ENCODE data around the gene RPL22. TPM values are rescaled to one million over a fixed set of nuclear protein-coding genes. Genes with fewer than 3 reads are reported as not detected.

The RPL22 gene
- total and polyA plus RNA-seq, 10 donors = 106 to 1,105 (median 369) TPM

DNA sequence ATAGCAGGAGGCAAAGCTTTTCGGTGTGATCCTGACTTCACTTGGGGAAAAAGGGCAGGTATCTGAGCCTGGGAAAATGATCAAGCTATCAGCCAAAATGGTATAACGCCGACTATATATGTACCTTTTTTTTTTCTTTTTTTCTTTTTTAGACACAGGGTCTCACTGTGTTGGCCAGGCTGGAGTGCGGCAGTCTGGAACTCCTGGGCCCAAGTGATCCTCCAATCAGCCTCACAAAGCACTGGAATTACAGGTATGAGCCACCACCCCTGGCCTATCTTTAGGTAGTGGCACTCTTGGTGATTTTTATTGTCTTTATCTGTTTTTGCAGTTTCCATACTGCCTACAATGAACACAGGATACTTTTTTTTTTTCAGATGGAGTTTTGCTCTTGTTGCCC is 37.7 kb upstream of the RPL22 start:
- intact Hi-C loops (cut with DNase I; ENCODE audit: low total_unique reads) = loop anchor here (10.0 kb wide), 1 partner anchor 52 kb away; the partner anchor contains the start of gene CHD5
- no peak overlapping the region for H3K27ac ChIP-seq
- no peak for DNase-seq
- H3K9me3 ChIP-seq = no peaks in the 10 kb centered on the region
- WGBS, 5 donors = 96 to 99% (median 98%) methylated on average over 4 of the region's 4 CpGs
- no peak overlapping the region for H3K4me3 ChIP-seq
- peaks cover 11 to 37% (median 29%) of the 10 kb centered on the region in 6 donors for H3K4me1 ChIP-seq
- peaks cover 3 to 46% (median 37%) of the 10 kb centered on the region in 7 donors for H3K27me3 ChIP-seq (replicated peaks in 1 of 7)
- no peak for TF ChIP-seq POLR2A (IDR thresholded peaks at IDR 0.05)
- no peak for TF ChIP-seq POLR2AphosphoS5 (IDR thresholded peaks at IDR 0.05)
- TF ChIP-seq, protein P1, sequence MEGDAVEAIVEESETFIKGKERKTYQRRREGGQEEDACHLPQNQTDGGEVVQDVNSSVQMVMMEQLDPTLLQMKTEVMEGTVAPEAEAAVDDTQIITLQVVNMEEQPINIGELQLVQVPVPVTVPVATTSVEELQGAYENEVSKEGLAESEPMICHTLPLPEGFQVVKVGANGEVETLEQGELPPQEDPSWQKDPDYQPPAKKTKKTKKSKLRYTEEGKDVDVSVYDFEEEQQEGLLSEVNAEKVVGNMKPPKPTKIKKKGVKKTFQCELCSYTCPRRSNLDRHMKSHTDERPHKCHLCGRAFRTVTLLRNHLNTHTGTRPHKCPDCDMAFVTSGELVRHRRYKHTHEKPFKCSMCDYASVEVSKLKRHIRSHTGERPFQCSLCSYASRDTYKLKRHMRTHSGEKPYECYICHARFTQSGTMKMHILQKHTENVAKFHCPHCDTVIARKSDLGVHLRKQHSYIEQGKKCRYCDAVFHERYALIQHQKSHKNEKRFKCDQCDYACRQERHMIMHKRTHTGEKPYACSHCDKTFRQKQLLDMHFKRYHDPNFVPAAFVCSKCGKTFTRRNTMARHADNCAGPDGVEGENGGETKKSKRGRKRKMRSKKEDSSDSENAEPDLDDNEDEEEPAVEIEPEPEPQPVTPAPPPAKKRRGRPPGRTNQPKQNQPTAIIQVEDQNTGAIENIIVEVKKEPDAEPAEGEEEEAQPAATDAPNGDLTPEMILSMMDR (IDR thresholded peaks at IDR 0.05 in 8 of 11, conservative IDR thresholded peaks at IDR 0.05 in 3 of 11) = no peak
- H3K36me3 ChIP-seq = peaks cover 0 to 22% (median 11%) of the 10 kb centered on the region in 6 donors

DNA sequence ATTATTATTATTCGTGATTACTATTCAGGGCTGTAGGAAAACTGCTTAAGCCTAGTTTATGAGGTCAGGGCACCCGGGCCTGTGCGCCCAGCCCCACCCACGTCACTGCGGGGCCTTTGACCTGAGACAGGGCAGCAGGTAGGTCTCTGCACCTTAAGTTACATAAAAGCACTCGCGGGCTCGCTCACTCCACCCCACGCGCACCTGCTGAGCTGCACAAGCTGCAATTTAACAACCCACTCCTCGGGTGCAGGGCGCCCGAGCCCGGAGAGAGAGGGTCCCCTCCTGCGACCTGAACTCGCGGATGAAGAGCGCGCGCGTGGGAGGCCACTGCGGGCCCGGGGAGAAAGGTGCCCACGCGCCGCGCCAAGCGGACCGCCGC is 35.9 kb upstream of the RPL22 start:
- peaks cover 0 to 40% (median 28%) of the 10 kb centered on the region in 6 donors for H3K36me3 ChIP-seq
- DNase-seq = no peak
- WGBS, 5 donors = 0 to 1% (median 1%) methylated on average over 7 to 30 of the region's 30 CpGs
- TF ChIP-seq POLR2AphosphoS5 (IDR thresholded peaks at IDR 0.05) (no peak), POLR2A (IDR thresholded peaks at IDR 0.05) (no peak)
- TF ChIP-seq, protein P1 (IDR thresholded peaks at IDR 0.05 in 8 of 11, conservative IDR thresholded peaks at IDR 0.05 in 3 of 11) = no peak
- peak overlapping the region in 6 of 8 donors; percentile 48 to 83 (median 69) for H3K27ac ChIP-seq
- H3K9me3 ChIP-seq = no peaks in the 10 kb centered on the region
- peaks cover 8 to 28% (median 21%) of the 10 kb centered on the region in 6 donors for H3K4me1 ChIP-seq
- H3K4me3 ChIP-seq = peak overlapping the region; percentile 67 to 95 (median 80)
- intact Hi-C loops (cut with DNase I; ENCODE audit: low total_unique reads) = loop anchor here (10.0 kb wide), 1 partner anchor 50 kb away; the partner anchor contains the start of gene CHD5
- H3K27me3 ChIP-seq (replicated peaks in 1 of 7) = peaks cover 0 to 28% (median 19%) of the 10 kb centered on the region in 7 donors

DNA sequence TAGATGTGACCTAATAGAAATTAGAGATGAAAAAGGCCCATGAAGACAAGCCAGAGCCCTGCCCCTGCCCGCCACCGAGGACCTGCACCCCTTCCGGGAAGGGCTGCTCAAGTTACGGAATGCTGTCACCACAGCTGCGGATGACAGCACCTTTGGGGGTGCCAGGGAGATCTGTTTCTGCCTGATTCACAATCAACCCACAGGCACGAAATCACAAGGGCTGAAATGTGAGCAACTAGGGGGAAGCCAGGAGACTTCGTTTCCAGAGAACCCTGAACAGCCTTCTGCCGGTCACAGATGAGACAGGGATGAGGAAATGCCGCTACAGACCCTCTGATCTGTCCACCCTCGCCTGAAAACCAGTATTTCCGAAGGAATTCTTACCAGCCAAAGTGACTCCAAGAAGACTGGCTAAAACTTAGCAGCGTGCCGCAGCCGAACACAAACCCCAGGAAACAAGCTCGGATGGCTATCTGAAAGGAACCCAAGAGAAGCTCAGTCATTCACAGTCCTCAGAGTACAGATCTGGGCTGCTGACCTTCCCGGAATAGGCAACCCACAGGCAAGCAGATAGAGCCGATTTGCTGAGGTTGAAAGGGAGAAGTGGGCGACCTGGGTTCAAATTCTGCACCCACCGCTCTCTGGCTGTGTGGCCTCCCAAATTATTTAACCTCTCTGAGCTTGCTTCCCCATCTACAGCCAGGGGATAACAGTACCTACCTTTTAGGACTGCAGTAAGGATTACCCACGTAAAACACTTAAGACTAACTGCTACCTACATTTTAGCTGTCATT is 35.3 kb upstream of the RPL22 start:
- Histone ChIP-seq H3K4me3 (peak overlapping the region; percentile 67 to 95 (median 80)), H3K9me3 (no peaks in the 10 kb centered on the region), H3K4me1 (peaks cover 8 to 28% (median 21%) of the 10 kb centered on the region in 6 donors), H3K36me3 (peaks cover 0 to 46% (median 34%) of the 10 kb centered on the region in 6 donors), H3K27ac (peak overlapping the region in 2 of 8 donors; percentile 74 to 83), H3K27me3 (replicated peaks in 1 of 7) (peaks cover 0 to 22% (median 13%) of the 10 kb centered on the region in 7 donors)
- TF ChIP-seq POLR2AphosphoS5 (IDR thresholded peaks at IDR 0.05) = no peak
- TF ChIP-seq, protein P1 (IDR thresholded peaks at IDR 0.05 in 8 of 11, conservative IDR thresholded peaks at IDR 0.05 in 3 of 11) = no peak
- no peak for TF ChIP-seq POLR2A (IDR thresholded peaks at IDR 0.05)
- intact Hi-C loops (cut with DNase I; ENCODE audit: low total_unique reads) = loop anchor here (10.0 kb wide), 1 partner anchor 50 kb away; the partner anchor contains the start of gene CHD5
- 60 to 72% (median 64%) methylated on average over 20 of the region's 20 CpGs for WGBS, 5 donors
- no peak for DNase-seq

DNA sequence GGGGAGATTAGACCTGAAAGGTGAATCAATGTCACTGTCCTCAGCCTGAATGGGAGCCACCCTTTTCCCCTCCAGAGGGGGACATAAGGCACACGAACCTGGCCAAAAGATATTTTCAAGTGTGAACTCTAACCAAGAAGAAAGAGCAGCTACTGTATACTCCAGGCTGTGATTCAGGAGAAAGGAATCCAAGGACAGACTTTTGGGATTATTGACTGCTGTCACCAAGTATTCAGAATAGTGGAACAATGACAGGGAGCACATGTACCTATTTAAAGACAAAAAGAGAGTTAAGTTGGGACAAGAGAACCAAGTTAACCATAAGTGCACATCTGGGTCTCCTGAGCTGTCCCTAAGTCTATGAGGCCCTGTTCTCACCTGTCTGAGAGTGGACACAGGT is 34.0 kb upstream of the RPL22 start:
- Histone ChIP-seq H3K36me3 (peaks cover 0 to 58% (median 46%) of the 10 kb centered on the region in 6 donors), H3K27ac (no peak overlapping the region), H3K27me3 (replicated peaks in 1 of 7) (peaks cover 0 to 9% (median 0%) of the 10 kb centered on the region in 7 donors), H3K9me3 (no peaks in the 10 kb centered on the region), H3K4me3 (no peak overlapping the region), H3K4me1 (peaks cover 8 to 28% (median 21%) of the 10 kb centered on the region in 6 donors)
- 39 to 86% (median 74%) methylated on average over 1 of the region's 1 CpG for WGBS, 5 donors
- TF ChIP-seq, protein P1 (IDR thresholded peaks at IDR 0.05 in 8 of 11, conservative IDR thresholded peaks at IDR 0.05 in 3 of 11) = no peak
- TF ChIP-seq POLR2A (IDR thresholded peaks at IDR 0.05) = no peak
- TF ChIP-seq POLR2AphosphoS5 (IDR thresholded peaks at IDR 0.05) = no peak
- DNase-seq = no peak
- intact Hi-C loops (cut with DNase I; ENCODE audit: low total_unique reads) = loop anchor here (10.0 kb wide), 1 partner anchor 49 kb away; the partner anchor contains the start of gene CHD5

All from spleen (tissue), 11 donors.